Adrenal gland (tissue), 5 donors: ENCODE data around the gene NELL2.

ENCODE experiments used
- POLR2A ChIP-seq, 2 donors: fragments of 450-650 bp; IDR thresholded peaks; one replicate each; pipeline ENCODE4 v1.6.1; 2017; ENCODE audit warnings: antibody characterized with exemption in 2 of 2, mild to moderate bottlenecking in 2 of 2, moderate library complexity in 1 of 2
- TF ChIP-seq, protein P1 (sequence below), 6 experiments: fragments of 450-650 bp in 4 of 6; fragments of 200-600 bp in 2 of 6; sonication (generic) in 1 of 6; IDR thresholded peaks; 1 replicate in 5 of 6; 2 replicates in 1 of 6; pipeline versions ENCODE4 v1.5.1 to v1.8.0; 2016 to 2021; ENCODE audit warnings: antibody characterized with exemption in 6 of 6, mild to moderate bottlenecking in 2 of 6, moderate library complexity in 1 of 6
- donor health status: DM: no; HTN: no; CAD: no.

DNA sequence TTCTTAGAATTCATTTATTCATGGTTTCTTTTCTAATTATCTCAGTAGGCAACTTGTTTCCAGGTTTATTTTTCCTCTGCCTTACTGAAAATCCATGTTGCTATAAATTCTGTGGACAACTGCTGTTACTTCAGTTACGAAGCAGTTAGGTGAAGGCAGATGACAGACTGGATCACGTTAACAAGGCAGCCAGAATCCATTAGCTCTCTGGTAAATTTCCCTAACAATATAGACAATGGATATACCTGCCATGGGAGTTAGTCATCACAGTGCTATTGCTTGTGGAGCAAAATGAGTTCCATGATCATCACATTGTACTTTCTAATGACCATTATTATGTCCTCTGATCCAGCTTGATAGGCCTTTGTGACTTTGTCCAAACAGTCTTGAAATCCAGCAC, 291.5 kb downstream of the NELL2 start:
- TF ChIP-seq, protein P1, sequence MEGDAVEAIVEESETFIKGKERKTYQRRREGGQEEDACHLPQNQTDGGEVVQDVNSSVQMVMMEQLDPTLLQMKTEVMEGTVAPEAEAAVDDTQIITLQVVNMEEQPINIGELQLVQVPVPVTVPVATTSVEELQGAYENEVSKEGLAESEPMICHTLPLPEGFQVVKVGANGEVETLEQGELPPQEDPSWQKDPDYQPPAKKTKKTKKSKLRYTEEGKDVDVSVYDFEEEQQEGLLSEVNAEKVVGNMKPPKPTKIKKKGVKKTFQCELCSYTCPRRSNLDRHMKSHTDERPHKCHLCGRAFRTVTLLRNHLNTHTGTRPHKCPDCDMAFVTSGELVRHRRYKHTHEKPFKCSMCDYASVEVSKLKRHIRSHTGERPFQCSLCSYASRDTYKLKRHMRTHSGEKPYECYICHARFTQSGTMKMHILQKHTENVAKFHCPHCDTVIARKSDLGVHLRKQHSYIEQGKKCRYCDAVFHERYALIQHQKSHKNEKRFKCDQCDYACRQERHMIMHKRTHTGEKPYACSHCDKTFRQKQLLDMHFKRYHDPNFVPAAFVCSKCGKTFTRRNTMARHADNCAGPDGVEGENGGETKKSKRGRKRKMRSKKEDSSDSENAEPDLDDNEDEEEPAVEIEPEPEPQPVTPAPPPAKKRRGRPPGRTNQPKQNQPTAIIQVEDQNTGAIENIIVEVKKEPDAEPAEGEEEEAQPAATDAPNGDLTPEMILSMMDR (IDR thresholded peaks at IDR 0.05) = no peak
- no peak for TF ChIP-seq POLR2A (IDR thresholded peaks at IDR 0.05)
